Endothelial cell of umbilical vein (primary cell): ENCODE results near the gene SLC24A1. TPM values are rescaled to one million over a fixed set of nuclear protein-coding genes. Genes with fewer than 3 reads are reported as not detected.

Experiments used
- BruUV-seq: library from RNA; stranded (reverse); fragments of 400-500 nt; replicated peaks from 2 replicates; lab custom pipeline; 2021; lab: Mats Ljungman, UMichigan
- CTCF ChIA-PET: fragments of 300-600, 350-600 bp; sonication (Branson Sonifier 250); formaldehyde crosslinking; loops from one replicate; lab custom pipeline; 2021; ENCODE audit warnings: antibody characterized with exemption, inconsistent platforms; lab: Charles Lee
- POLR2A ChIA-PET: fragments of 300-600, 350-600 bp; sonication (Branson Sonifier 250); formaldehyde crosslinking; loops from one replicate; lab custom pipeline; 2021; ENCODE audit warnings: antibody characterized with exemption, inconsistent platforms; lab: Charles Lee
- DNase-seq: peaks from one replicate; pipeline ENCODE4 v3.0.0-alpha.2; 2011; ENCODE audit warnings: low read depth, low spot score
- FAIRE-seq: peaks from 2 replicates; lab custom pipeline; 2011; peaks lifted over from hg19 to GRCh38; lab: Jason Lieb, UNC
- H2AFZ ChIP-seq: 2 replicates; pipeline ENCODE4 v1.6.0; 2012; ENCODE audit warnings: low read depth, low read length, control low read depth, inconsistent platforms
- H3K27ac ChIP-seq: 2 replicates; pipeline ENCODE4 v1.5.1; 2011; ENCODE audit warnings: low read depth, mild to moderate bottlenecking, control low read depth, low read length, moderate library complexity; ENCODE audit not compliant: insufficient read depth
- H3K27me3 ChIP-seq, 2 experiments: 2 replicates each; pipeline versions ENCODE4 v1.6.0 to v1.6.1; 2011; ENCODE audit warnings: low read length in 2 of 2, mixed read lengths in 1 of 2; ENCODE audit not compliant: control insufficient read depth in 2 of 2, insufficient read depth in 2 of 2
- H3K36me3 ChIP-seq, 2 experiments: 2 replicates in 1 of 2; 3 replicates in 1 of 2; pipeline ENCODE4 v1.5.1; 2011; ENCODE audit warnings: low read length in 2 of 2, mild to moderate bottlenecking in 1 of 2, moderate library complexity in 1 of 2; ENCODE audit not compliant: control insufficient read depth in 2 of 2, insufficient read depth in 2 of 2; ENCODE audit errors: extremely low read depth in 1 of 2
- H3K4me1 ChIP-seq: 3 replicates; pipeline ENCODE4 v1.5.1; 2011; ENCODE audit warnings: mild to moderate bottlenecking, low read length; ENCODE audit not compliant: control insufficient read depth, insufficient read depth; ENCODE audit errors: extremely low read depth
- H3K4me2 ChIP-seq: 2 replicates; pipeline ENCODE4 v1.6.1; 2011; ENCODE audit warnings: low read length, control low read depth, mixed read lengths; ENCODE audit not compliant: insufficient read depth
- H3K4me3 ChIP-seq, 3 experiments: fragments of 200-600 bp in 1 of 3; sonication (generic), shearing (Covaris generic) in 1 of 3; replicated peaks in 1 of 3; 2 replicates each; pipeline ENCODE4 v1.5.1; 2011 to 2016; ENCODE audit warnings: control low read depth in 3 of 3, low read length in 3 of 3, mild to moderate bottlenecking in 2 of 3, inconsistent platforms in 1 of 3, low read depth in 1 of 3, moderate library complexity in 1 of 3; ENCODE audit not compliant: insufficient read depth in 1 of 3
- H3K79me2 ChIP-seq: 2 replicates; pipeline ENCODE4 v1.6.0; 2012; ENCODE audit warnings: low read length, inconsistent platforms; ENCODE audit not compliant: control insufficient read depth, insufficient read depth
- H3K9ac ChIP-seq: replicated peaks from 2 replicates; pipeline ENCODE3; 2011; ENCODE audit warnings: low read length, control low read depth; ENCODE audit not compliant: insufficient read depth; ENCODE audit errors: extremely low read depth
- H3K9me1 ChIP-seq: replicated peaks from 3 replicates; pipeline ENCODE4 v1.6.0; 2011; ENCODE audit warnings: mild to moderate bottlenecking, low read length; ENCODE audit not compliant: control insufficient read depth, insufficient read depth; ENCODE audit errors: extremely low read depth
- H3K9me3 ChIP-seq: replicated peaks from 2 replicates; pipeline ENCODE4 v1.5.1; 2012; ENCODE audit warnings: low read length, inconsistent platforms; ENCODE audit not compliant: control insufficient read depth, insufficient read depth
- H4K20me1 ChIP-seq: replicated peaks from 2 replicates; pipeline ENCODE3; 2011; ENCODE audit warnings: mild to moderate bottlenecking, low read length; ENCODE audit not compliant: control insufficient read depth, insufficient read depth; ENCODE audit errors: extremely low read depth
- EZH2 ChIP-seq: IDR thresholded peaks from 2 replicates; pipeline ENCODE4 v1.6.1; 2012; ENCODE audit warnings: borderline replicate concordance, low read depth, mild to moderate bottlenecking, moderate library complexity, low read length, inconsistent platforms; ENCODE audit not compliant: severe bottlenecking
- FOS ChIP-seq: IDR thresholded peaks from 2 replicates; pipeline ENCODE4 v1.6.1; 2011; ENCODE audit warnings: mild to moderate bottlenecking, low read length, moderate library complexity, borderline replicate concordance; ENCODE audit not compliant: insufficient read depth
- GATA2 ChIP-seq: IDR thresholded peaks from 2 replicates; pipeline ENCODE4 v1.7.0; 2011; ENCODE audit warnings: low read depth, mild to moderate bottlenecking, moderate library complexity, mixed read lengths, low read length; ENCODE audit not compliant: insufficient read length, insufficient read depth
- JUN ChIP-seq: IDR thresholded peaks from 2 replicates; pipeline ENCODE4 v1.6.1; 2011; ENCODE audit warnings: borderline replicate concordance, low read depth; ENCODE audit not compliant: insufficient read length, insufficient read depth
- MAX ChIP-seq: IDR thresholded peaks from 2 replicates; pipeline ENCODE4 v1.6.1; 2011; ENCODE audit not compliant: insufficient read depth, insufficient read length
- MYC ChIP-seq: IDR thresholded peaks from one replicate; pipeline ENCODE4 v1.6.1; 2011; ENCODE audit warnings: mild to moderate bottlenecking, low read depth, low read length
- POLR2A ChIP-seq: IDR thresholded peaks from 2 replicates; pipeline ENCODE4 v1.6.1; 2012; ENCODE audit warnings: low read depth, mild to moderate bottlenecking, control low read depth, low read length
- POLR2AphosphoS5 ChIP-seq: IDR thresholded peaks from 2 replicates; pipeline ENCODE4 v1.6.1; 2012; ENCODE audit warnings: low read depth, mild to moderate bottlenecking, control low read depth, low read length, moderate library complexity; ENCODE audit not compliant: insufficient read depth
- dilution Hi-C: fragments of 300-500 bp; cut with MboI; formaldehyde crosslinking; loops from one replicate; pipeline ENCODE4 v1.15.0; 2019; ENCODE audit warnings: low sequenced_read_pairs; ENCODE audit not compliant: extremely low pct_ligation_motif_present
- intact Hi-C: fragments of 100-400 bp; cut with micrococcal nuclease; formaldehyde crosslinking; loops from one replicate; pipeline ENCODE4 v1.10.0; 2022
- polyA plus RNA-seq, 4 experiments: library from polyadenylated mRNA; depleted of rRNA in 3 of 4; stranded (reverse) in 3 of 4; unstranded in 1 of 4; fragments of >200 nt; gene quantifications; 2 replicates each; pipeline versions ENCODE4 v1.2.1 to v1.2.3, GENCODE V29; 2011 to 2012; ENCODE audit warnings: missing spikeins in 1 of 4
- total RNA-seq: library from RNA; stranded (reverse); gene quantifications from 2 replicates; pipeline ENCODE4 v1.2.3, GENCODE V29; 2021
- TF ChIP-seq, protein P1 (sequence below), 2 donors: IDR thresholded peaks; 1 replicate in 1 of 2; 2 replicates in 1 of 2; pipeline ENCODE4 v1.5.1; 2011; ENCODE audit warnings: low read length in 2 of 2, mild to moderate bottlenecking in 2 of 2, moderate library complexity in 2 of 2, control low read depth in 1 of 2, inconsistent platforms in 1 of 2, low read depth in 1 of 2; ENCODE audit not compliant: insufficient read depth in 1 of 2; ENCODE audit errors: extremely low read depth in 1 of 2

SLC24A1 gene
- total and polyA plus RNA-seq, 2 donors (not counting 3 experiments of a cell fraction or from before 2014, with no cell fraction given): 3.6 to 7.3 TPM

GRCh38 chr15:65587094-65587493 is 34.6 kb upstream of the SLC24A1 start:
- no peaks in the 10 kb centered on the region for H4K20me1 ChIP-seq
- FAIRE-seq: no peak
- no peak overlapping the region for H3K4me2 ChIP-seq
- TF ChIP-seq MAX (no peak), MYC (no peak), GATA2 (no peak), POLR2AphosphoS5 (no peak), JUN (no peak), POLR2A (no peak), EZH2 (no peak), FOS (no peak)
- TF ChIP-seq, protein P1, sequence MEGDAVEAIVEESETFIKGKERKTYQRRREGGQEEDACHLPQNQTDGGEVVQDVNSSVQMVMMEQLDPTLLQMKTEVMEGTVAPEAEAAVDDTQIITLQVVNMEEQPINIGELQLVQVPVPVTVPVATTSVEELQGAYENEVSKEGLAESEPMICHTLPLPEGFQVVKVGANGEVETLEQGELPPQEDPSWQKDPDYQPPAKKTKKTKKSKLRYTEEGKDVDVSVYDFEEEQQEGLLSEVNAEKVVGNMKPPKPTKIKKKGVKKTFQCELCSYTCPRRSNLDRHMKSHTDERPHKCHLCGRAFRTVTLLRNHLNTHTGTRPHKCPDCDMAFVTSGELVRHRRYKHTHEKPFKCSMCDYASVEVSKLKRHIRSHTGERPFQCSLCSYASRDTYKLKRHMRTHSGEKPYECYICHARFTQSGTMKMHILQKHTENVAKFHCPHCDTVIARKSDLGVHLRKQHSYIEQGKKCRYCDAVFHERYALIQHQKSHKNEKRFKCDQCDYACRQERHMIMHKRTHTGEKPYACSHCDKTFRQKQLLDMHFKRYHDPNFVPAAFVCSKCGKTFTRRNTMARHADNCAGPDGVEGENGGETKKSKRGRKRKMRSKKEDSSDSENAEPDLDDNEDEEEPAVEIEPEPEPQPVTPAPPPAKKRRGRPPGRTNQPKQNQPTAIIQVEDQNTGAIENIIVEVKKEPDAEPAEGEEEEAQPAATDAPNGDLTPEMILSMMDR (IDR thresholded peaks at IDR 0.05; ENCODE audit: extremely low read depth in 1 of 2, insufficient read depth in 1 of 2, low read depth in 1 of 2, low read length in 2 of 2): no peak
- H3K4me1 ChIP-seq: peaks cover 26% of the 10 kb centered on the region
- no peak overlapping the region for H3K9ac ChIP-seq
- no peaks in the 10 kb centered on the region for H3K9me1 ChIP-seq
- BruUV-seq: no TSS peak
- H3K9me3 ChIP-seq: no peaks in the 10 kb centered on the region
- H3K27me3 ChIP-seq: no peaks in the 10 kb centered on the region
- H2AFZ ChIP-seq: no peak overlapping the region
- no peak overlapping the region for H3K4me3 ChIP-seq
- H3K79me2 ChIP-seq: no peaks in the 10 kb centered on the region
- no peak overlapping the region for H3K27ac ChIP-seq
- dilution Hi-C loops: no loop called here
- H3K36me3 ChIP-seq: peaks cover 5 to 11% of the 10 kb centered on the region in 2 experiments
- intact Hi-C loops: no loop called here
- no peak for DNase-seq
- ChIA-PET POLR2A (no interaction called here), CTCF (no interaction called here)
